Psoas muscle (tissue), 8 donors: ENCODE measurements around the gene KRTAP10-12. TPM values are rescaled to one million over a fixed set of nuclear protein-coding genes. Genes with fewer than 3 reads are reported as not detected.
"Not testable (repeated sequence)": the region's sequence is repeated elsewhere in the genome, so short reads cannot be mapped to it uniquely, and the experiment has no call there.

ENCODE experiments used
- ATAC-seq, 4 donors: fragments of 200-7000 bp; cut with Tn5 transposase; one replicate each; pipeline ENCODE4 v1.9.1; 2020; ENCODE audit warnings: moderate library complexity in 3 of 4, mild to moderate bottlenecking in 2 of 4
- DNase-seq, 2 donors: peaks; one replicate each; pipeline ENCODE4 v3.0.0-alpha.2; 2020
- H3K27ac ChIP-seq: fragments of 200-600 bp; one replicate; pipeline ENCODE4 v1.8.0; 2022
- H3K27me3 ChIP-seq, 3 donors: fragments of 200-600 bp in 1 of 3; one replicate each; pipeline versions ENCODE4 v1.6.1 to v1.8.0; 2013 to 2022; ENCODE audit warnings: low read length in 2 of 3, mild to moderate bottlenecking in 2 of 3, moderate library complexity in 1 of 3; ENCODE audit not compliant: insufficient read depth in 3 of 3
- H3K36me3 ChIP-seq, 2 donors: fragments of 200-600 bp in 1 of 2; one replicate each; pipeline versions ENCODE4 v1.6.1 to v1.8.0; 2013 to 2022; ENCODE audit warnings: low read depth in 1 of 2, mild to moderate bottlenecking in 1 of 2, moderate library complexity in 1 of 2; ENCODE audit not compliant: insufficient read depth in 1 of 2
- H3K4me1 ChIP-seq: fragments of 200-600 bp; one replicate; pipeline ENCODE4 v1.8.0; 2022
- H3K4me3 ChIP-seq: fragments of 200-600 bp; one replicate; pipeline ENCODE4 v1.8.0; 2022; ENCODE audit warnings: mild to moderate bottlenecking
- H3K9me3 ChIP-seq: fragments of 200-600 bp; one replicate; pipeline ENCODE4 v1.8.0; 2022
- CTCF ChIP-seq: fragments of 200-600 bp; IDR thresholded peaks from one replicate; pipeline ENCODE4 v1.8.0; 2022; ENCODE audit warnings: antibody characterized with exemption
- WGBS, 3 donors: extraction: QIAGEN DNeasy Blood & Tissue Kit; methylation state at CpG; one replicate each; pipeline versions ENCODE4 v1.1.6 to v1.1.7; 2013; 5-methylcytosine and 5-hydroxymethylcytosine counted together
- intact Hi-C, 2 donors: fragments of 100-400 bp; cut with DNase I; formaldehyde crosslinking; loops; one replicate each; pipeline versions ENCODE4 v1.11.0 to v1.14.2; 2022
- polyA plus RNA-seq, 3 donors: library from polyadenylated mRNA; stranded (reverse); fragments of 200-250 nt; gene quantifications; one replicate each; pipeline ENCODE4 v1.2.3, GENCODE V29; 2013
- total RNA-seq, 4 donors: library from RNA; stranded (reverse); fragmentation: NEBNext Ultra II Directional in 2 of 4; extraction: Animal tissue kit (Norgen Biotek cat#: 25700) in 2 of 4; gene quantifications; one replicate each; pipeline versions ENCODE4 v1.2.1 to v1.2.4, GENCODE V29; 2021 to 2023
- donor health status: healthy with polysubstance abuse.
- donor health status: DM: no; HTN: no; CAD: no; lungs with moderate emphysema.
- donor health status: Bipolar disorder and iron deficiency.
- donor health status: healthy.
- donor health status: DM: yes; HTN: yes; CAD: no.
- donor health status: DM: no; HTN: no; CAD: no.
- donor health status: DM: no; HTN: no; CAD: no.
- donor health status: DM: yes; HTN: yes; CAD: no.

The KRTAP10-12 gene
- total and polyA plus RNA-seq, 7 donors: not detected

- 52 to 63% (median 55%) methylated on average over 11 of the region's 11 CpGs for WGBS, 3 donors
- intact Hi-C loops: no loop called here
- ATAC-seq: no peak
- no peak overlapping the region for H3K27ac ChIP-seq
- peaks cover 2 to 46% (median 5%) of the 10 kb centered on the region in 3 donors for H3K27me3 ChIP-seq
- no peaks in the 10 kb centered on the region for H3K9me3 ChIP-seq
- H3K36me3 ChIP-seq: no peaks in the 10 kb centered on the region
- no peak for DNase-seq
- no peak overlapping the region for H3K4me3 ChIP-seq
- H3K4me1 ChIP-seq: no peaks in the 10 kb centered on the region
- TF ChIP-seq CTCF: no peak
Measured at GRCh38 chr21:44658913-44659595, 37.9 kb upstream of the KRTAP10-12 start.

GRCh38 chr21:44661567-44661966, 35.4 kb upstream of the KRTAP10-12 start:
- H3K4me3 ChIP-seq, H3K4me1 ChIP-seq, H3K27ac ChIP-seq, H3K9me3 ChIP-seq, ATAC-seq, DNase-seq, H3K36me3 ChIP-seq, intact Hi-C loops: not testable (repeated sequence)
- H3K27me3 ChIP-seq: peaks cover 0 to 37% (median 5%) of the 10 kb centered on the region in 3 donors
- 55 to 64% (median 58%) methylated on average over 7 of the region's 7 CpGs for WGBS, 3 donors

- peaks cover 0 to 19% (median 5%) of the 10 kb centered on the region in 3 donors for H3K27me3 ChIP-seq
- no peak overlapping the region for H3K27ac ChIP-seq
- no peaks in the 10 kb centered on the region for H3K9me3 ChIP-seq
- no peak overlapping the region for H3K4me3 ChIP-seq
- no peaks in the 10 kb centered on the region for H3K36me3 ChIP-seq
- no peak for TF ChIP-seq CTCF
- WGBS, 3 donors: 86 to 94% (median 88%) methylated on average over 5 of the region's 5 CpGs
- intact Hi-C loops: no loop called here
- H3K4me1 ChIP-seq: no peaks in the 10 kb centered on the region
- ATAC-seq (no peak), DNase-seq (no peak)
Measured at GRCh38 chr21:44664691-44665090, 32.3 kb upstream of the KRTAP10-12 start.

GRCh38 chr21:44666401-44667320, 30.3 kb upstream of the KRTAP10-12 start, which contains the start of gene KRTAP12-2:
Gene KRTAP12-2 (minus strand): TSS chr21:44666927. CDS start chr21:44666886, 41 bp downstream.
- TF ChIP-seq CTCF: no peak
- 22 to 34% (median 24%) methylated on average over 19 of the region's 19 CpGs for WGBS, 3 donors
- no peaks in the 10 kb centered on the region for H3K4me1 ChIP-seq
- peaks cover 0 to 18% (median 0%) of the 10 kb centered on the region in 3 donors for H3K27me3 ChIP-seq
- H3K4me3 ChIP-seq: no peak within 1 kb of the TSS
- no peaks in the 10 kb centered on the region for H3K36me3 ChIP-seq
- H3K27ac ChIP-seq: no peak within 1 kb of the TSS
- ATAC-seq (peak in 3 of 4 donors; percentile 30 to 56 (median 41)), DNase-seq (no peak)
- intact Hi-C loops: no loop called here
- no peaks in the 10 kb centered on the region for H3K9me3 ChIP-seq

- TF ChIP-seq CTCF: no peak
- no peak overlapping the region for H3K27ac ChIP-seq
- ATAC-seq: no peak
- no peaks in the 10 kb centered on the region for H3K36me3 ChIP-seq
- H3K4me3 ChIP-seq: no peak overlapping the region
- H3K27me3 ChIP-seq: peaks cover 0 to 18% (median 0%) of the 10 kb centered on the region in 3 donors
- H3K9me3 ChIP-seq: no peaks in the 10 kb centered on the region
- intact Hi-C loops: no loop called here
- H3K4me1 ChIP-seq: no peaks in the 10 kb centered on the region
- no peak for DNase-seq
- WGBS, 3 donors: 58 to 86% (median 59%) methylated on average over 1 of the region's 1 CpG
Measured at GRCh38 chr21:44667612-44668011, 29.4 kb upstream of the KRTAP10-12 start.
